ENCODE data around the gene ZNF22.

The ZNF22 gene

GRCh38 chr10:44965651-44966097 lies 35.0 kb upstream of the ZNF22 start:
- no peak for DNase-seq

DNA sequence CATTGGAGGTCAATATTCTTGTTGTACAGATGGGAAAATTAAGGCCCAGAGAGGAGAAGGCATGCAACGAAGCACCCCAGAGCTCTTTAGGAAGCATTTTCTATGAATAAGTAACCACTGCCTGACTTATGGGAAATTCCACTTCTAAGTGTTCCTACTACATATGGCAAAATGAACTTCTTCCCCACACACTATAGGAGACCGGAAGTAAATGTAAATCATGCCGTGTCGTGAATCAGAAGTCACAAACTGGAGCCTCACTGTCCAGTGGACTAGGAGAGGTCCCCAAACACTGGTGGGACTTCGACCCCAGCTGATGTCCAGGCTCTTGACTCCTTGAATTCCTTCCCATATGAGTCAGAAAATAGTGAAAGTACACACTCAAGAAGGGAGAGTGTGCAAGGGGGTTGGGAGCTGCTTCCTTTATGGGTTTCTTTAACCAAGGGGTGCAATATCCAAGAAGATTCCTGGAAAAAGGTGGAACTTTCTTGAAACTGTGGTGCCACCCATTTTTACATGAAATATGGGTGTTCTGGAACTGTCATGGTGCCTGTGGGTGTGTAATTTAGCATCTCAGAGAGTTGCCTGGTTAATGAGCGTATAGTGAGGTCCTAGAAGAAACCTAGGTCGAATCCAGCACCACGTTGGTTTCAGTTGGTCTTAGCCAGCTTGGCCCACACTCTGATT lies 34.5 kb upstream of the ZNF22 start:
- no peak for DNase-seq

DNA sequence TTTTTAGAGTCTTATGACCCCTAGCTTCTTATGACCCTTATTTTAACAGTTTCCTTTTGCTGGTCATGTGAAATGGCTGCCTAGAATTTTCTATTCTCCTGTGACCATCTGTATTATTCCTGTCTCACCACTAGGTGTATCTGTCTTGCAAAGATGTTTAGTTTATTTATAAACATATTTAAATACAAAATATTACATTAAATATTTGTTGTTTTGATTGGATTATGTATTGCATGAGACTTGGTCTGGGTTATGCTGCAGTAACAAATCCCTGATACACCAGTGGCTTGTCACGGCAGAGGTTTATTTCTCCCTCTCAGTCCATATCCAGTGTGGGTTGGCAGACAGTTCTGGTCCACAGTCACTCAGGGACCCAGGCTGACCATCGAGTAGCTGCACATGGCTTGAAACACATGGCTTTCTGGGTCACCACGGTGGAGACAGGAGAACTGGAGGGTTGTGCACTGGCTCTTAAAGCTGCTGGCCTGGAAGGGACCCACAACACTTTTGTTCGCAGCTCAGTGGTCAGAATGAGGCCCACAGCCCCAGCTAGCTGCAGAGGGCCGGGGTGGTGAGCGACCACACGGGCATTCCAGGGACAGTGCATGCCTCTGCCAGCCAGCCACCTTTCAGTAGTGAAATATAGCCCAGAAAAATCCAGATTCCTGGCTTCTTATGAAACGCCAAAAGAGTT lies 33.8 kb upstream of the ZNF22 start:
- DNase-seq = no peak

GRCh38 chr10:44967616-44968015 lies 33.1 kb upstream of the ZNF22 start:
- no peak for DNase-seq

DNA sequence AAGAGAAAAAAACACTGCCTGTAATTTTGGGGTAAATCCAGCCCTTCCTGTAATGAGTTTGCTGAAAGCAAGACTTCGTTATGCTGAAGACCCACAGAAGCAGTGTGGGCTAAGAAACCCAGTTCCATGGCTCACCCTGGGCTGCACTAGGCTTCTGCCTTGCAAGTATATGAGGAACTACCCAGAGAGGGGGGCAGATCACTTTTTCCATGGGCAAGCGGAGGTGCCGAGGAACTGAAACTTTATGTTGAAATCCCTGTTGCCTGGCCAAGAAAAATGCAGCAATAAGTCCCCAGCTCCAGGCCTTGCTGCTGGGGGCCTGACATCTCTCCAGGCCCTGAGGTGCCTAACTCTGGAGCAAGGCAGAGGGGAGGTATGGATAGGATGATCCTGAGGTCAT lies 32.6 kb upstream of the ZNF22 start:
- no peak for DNase-seq

DNA sequence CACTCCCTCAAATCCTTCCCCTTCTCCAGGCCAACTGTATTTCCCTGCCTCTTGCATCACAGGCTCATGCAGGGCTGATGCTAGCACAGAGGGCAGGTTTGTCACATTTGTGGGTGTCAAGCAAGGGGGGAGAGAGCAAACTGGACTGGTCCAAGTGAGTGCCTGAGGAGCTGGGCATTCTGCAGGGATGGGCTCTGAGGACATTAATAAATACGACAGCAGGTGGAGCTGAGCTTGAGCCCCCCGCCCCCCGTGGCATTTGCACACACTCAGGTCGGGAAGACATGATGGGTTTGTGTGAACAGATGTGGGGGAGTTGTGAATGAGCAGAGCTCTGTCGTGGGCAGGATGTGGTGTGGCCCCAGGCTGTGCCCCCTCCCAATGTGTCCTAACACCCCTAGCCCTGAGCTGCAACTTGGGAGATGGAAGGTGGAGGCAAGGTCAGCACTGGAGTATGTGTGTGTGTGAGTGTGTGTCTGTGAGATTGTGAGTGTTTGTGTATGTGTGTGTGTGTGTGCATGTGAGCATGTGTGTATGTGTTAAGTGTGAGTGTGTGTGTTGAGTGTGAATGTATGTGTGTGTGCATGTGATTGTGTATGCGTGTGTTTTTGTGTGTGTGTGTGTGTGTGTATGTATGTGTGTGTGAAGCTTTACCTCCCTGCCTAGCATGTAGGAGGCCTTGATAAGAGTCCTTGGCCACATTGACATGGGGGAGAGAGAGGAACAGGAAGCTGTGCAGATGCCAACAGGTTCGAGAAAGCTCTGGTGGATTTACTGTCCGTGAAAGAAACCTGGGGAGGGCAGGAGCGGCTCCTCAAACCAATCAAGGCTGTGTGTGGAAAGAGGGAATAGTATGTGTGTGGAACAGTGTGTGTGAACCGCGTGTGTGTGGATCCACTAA lies 32.0 kb upstream of the ZNF22 start:
- DNase-seq = no peak

GRCh38 chr10:44969854-44970253 lies 30.9 kb upstream of the ZNF22 start:
- DNase-seq = no peak

- DNase-seq = no peak
Measured at GRCh38 chr10:44970812-44971395, 29.8 kb upstream of the ZNF22 start.

DNA sequence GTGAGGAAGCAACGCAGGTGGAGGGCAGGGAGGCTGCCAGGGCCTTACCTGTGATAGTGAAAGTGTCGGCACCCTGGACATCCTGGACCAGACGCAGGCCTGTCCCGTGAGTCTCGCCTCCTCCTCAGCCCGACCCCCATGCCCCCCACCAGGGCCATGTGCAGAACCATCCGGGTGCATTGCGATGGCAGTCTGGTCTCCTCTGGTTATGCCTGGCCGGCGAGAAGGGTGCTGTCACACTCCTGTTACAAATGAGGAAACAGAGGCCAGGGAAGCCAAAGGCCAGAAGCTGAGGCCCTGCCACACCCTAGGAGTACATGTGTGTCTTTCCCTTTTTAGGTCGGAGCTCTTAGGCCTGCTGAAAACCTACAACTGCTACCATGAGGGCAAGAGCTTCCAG lies 29.3 kb upstream of the ZNF22 start:
- DNase-seq = no peak

DNA sequence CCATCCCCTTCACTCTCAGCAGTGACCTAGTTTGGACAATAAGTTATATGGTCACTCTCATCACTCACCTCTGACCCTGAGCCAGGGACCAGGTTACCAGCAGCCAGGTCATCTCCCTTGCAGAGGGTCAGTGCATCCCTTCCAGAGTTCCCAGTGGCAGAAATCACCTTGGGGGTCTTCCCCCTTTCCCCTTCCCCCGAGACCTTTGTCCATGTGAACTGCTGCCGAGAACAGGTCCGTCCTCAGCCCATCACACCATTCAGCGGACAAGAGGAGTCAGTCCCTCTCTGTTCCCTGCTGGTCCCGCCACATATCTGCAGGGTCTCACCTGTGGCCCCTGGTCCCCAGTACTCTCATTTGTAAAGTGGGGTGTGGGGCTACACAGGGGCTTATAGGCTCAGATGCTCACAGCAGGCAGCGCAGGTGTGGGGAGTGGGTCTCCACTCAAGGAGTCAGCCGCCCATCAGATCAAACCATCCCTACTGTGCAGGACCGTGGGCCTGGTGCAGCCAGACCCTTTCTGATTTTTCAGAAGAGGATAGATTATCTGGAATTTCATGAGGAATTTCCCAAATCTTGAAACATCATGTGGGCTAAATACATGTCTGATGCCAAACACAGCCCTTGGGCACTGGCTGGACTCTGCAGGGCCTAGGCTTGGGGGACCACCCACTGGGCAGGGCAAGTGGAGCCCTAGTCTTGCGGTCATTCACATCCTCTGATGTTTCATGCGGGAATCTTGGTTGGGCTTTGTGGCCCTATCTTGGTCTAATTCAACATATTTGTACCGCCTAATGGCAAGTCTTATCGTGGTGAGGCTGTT lies 28.6 kb upstream of the ZNF22 start:
- no peak for DNase-seq

GRCh38 chr10:44972874-44973306 lies 27.8 kb upstream of the ZNF22 start:
- no peak for DNase-seq

DNA sequence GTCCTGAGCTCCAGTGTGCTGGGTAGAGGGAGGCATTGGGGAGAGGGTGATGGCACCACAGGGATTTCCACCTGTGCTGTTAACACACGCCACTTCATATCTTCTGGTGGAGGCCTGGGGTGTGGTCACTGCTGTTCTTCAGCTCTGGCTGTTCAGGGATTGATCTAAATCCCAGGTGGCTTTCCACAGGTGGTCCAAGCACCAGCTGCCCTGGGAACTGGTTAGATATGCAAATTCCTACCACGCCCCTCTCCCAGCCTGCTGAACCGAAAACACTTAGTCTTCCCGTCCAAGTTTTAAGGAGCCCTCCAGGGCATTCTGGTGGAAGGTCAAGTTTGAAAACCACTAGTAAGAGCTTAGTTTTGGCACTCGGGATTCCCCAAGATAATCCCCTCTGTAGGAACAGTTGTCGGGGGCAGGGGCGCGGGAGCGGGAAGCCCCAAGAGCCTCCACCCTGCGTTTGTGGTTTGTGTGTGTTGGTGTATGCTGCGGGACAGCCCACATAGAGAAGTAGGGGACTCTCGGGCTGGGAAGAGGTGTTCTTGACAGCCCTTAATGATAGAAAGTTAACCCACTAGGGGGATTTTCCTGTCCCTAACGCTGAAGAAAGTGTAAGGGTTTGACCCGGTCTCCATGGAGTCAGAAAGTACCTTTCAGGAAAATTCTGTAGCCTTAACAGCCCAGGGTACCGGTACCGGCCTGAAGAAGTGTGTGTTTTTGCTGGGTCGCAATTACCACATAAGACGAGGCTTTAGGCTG lies 27.2 kb upstream of the ZNF22 start:
- DNase-seq = no peak

DNA sequence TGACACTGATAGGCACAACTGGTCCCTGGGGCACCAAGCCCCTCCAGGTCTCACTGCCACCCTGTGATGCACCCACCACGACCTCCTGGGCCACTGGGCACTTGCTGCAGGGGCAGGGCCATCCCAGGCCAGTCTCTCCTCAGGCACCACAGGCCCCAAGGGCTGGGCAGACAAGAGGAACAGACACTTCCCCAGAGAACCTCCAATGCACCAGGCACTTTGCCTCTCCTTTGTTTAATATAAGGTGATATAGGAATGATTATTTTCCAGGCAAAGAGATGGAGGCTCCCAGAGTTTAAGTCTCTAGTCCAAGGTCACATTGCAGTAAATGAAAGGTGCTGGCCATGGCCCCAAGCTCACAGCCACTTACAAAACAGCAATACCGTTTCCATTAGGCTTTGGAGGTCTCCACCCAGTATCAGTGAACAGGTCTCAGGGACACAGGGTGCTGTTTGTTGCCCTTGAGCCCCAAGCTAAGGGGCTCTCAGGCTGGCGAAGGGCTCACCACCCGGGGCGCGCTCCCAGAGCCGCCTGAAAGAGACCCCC lies 26.6 kb upstream of the ZNF22 start:
- DNase-seq = no peak

- peak; percentile 58 for DNase-seq
Measured at GRCh38 chr10:44974628-44975430, 25.9 kb upstream of the ZNF22 start.

GRCh38 chr10:44975431-44976331 lies 25.0 kb upstream of the ZNF22 start:
- no peak for DNase-seq

DNA sequence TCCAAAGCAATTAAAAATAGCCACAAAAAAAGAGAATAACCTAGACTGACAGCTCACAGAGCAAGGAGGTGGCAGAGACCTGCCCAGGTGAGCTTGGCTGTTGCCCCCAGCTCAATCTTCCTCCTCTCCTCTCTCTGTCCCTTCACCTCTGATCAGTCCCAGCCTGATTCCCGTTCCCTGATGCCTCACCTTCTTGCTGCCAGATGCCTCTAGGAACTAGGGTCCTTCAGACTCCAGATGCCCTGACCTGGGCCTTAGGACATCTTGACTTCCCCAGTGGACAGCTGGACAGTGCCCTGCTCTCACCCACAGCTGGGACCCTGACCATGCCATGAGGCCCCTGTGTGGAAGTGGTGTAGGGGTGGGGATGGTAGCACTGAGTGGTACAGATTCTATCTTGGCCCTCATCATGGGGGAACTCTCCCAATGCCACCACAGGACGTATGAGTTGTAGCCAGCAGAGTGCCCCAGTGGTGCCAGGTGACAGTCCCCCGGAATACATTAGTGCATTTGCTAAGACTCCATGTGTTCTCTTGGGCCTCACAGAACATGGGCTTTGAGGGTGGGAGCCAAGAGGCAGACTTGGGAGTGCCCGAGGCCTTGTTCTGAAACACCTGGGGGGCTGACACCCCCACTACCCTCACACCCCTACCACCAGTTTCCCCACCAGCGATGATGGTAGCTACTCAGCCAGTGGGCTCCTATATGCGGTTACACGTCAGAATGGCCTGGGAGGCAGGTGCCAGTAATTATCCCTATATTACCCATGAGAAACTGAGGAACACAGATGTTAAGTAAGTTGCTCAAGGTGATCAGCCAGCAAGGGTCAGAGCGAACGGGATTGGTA lies 24.1 kb upstream of the ZNF22 start:
- DNase-seq = no peak

GRCh38 chr10:44977287-44978212 lies 23.2 kb upstream of the ZNF22 start:
- DNase-seq = no peak

Measured in activated CD4-positive, alpha-beta T cell treated with anti-CD3 and anti-CD28 coated beads, Interleukin-2, amount 50 U/mL, for 16 hours (primary cell).